ENCODE results near the gene FBLN5.

Gene FBLN5

GRCh38 chr14:91927800-91928199, 19.7 kb downstream of the FBLN5 start:
- no peaks in the 10 kb centered on the region for H3K9me3 ChIP-seq (ENCODE audit: control insufficient read depth, low read length)
- H3K4me3 ChIP-seq (ENCODE audit: insufficient read depth, low read depth, low read length): no peak overlapping the region
- H3K27ac ChIP-seq (ENCODE audit: insufficient read depth, low read depth, low read length, poor library complexity, severe bottlenecking): no peak overlapping the region
- no peaks in the 10 kb centered on the region for H3K27me3 ChIP-seq (ENCODE audit: control insufficient read depth, insufficient read depth, low read length, poor library complexity, severe bottlenecking)
- 94 to 95% methylated on average over 4 to 5 of the region's 5 CpGs for WGBS, 2 experiments
- no peaks in the 10 kb centered on the region for H3K4me1 ChIP-seq (ENCODE audit: control insufficient read depth, insufficient read depth, low read length)
- no peaks in the 10 kb centered on the region for H3K36me3 ChIP-seq (ENCODE audit: control insufficient read depth, insufficient read depth, low read length)

DNA sequence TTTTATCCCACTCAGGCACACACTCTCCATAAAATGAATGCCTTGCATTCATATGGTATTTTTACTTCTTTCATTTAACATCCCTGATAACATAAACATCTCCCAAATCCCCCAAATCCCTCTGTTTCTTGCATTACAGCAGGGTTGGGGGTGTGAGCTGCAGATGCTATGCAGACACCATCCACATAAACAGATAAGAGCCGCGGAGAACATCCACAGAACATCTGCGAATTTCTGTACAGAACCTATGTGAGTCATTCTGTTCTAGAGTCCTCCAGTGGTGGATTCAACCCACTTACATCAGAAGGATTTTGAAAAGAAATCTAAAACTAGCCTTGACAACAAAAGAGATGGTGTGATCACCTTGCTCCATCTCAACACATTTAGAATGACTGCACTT, 20.3 kb downstream of the FBLN5 start:
- WGBS, 2 experiments: 95 to 96% methylated on average over 3 of the region's 3 CpGs
- no peaks in the 10 kb centered on the region for H3K27me3 ChIP-seq (ENCODE audit: control insufficient read depth, insufficient read depth, low read length, poor library complexity, severe bottlenecking)
- no peaks in the 10 kb centered on the region for H3K9me3 ChIP-seq (ENCODE audit: control insufficient read depth, low read length)
- H3K4me3 ChIP-seq (ENCODE audit: insufficient read depth, low read depth, low read length): no peak overlapping the region
- H3K4me1 ChIP-seq (ENCODE audit: control insufficient read depth, insufficient read depth, low read length): no peaks in the 10 kb centered on the region
- no peak overlapping the region for H3K27ac ChIP-seq (ENCODE audit: insufficient read depth, low read depth, low read length, poor library complexity, severe bottlenecking)
- H3K36me3 ChIP-seq (ENCODE audit: control insufficient read depth, insufficient read depth, low read length): no peaks in the 10 kb centered on the region

- Histone ChIP-seq H3K36me3 (ENCODE audit: control insufficient read depth, insufficient read depth, low read length) (no peaks in the 10 kb centered on the region), H3K4me1 (ENCODE audit: control insufficient read depth, insufficient read depth, low read length) (no peaks in the 10 kb centered on the region), H3K4me3 (ENCODE audit: insufficient read depth, low read depth, low read length) (no peak overlapping the region), H3K27me3 (ENCODE audit: control insufficient read depth, insufficient read depth, low read length, poor library complexity, severe bottlenecking) (no peaks in the 10 kb centered on the region), H3K9me3 (ENCODE audit: control insufficient read depth, low read length) (no peaks in the 10 kb centered on the region), H3K27ac (ENCODE audit: insufficient read depth, low read depth, low read length, poor library complexity, severe bottlenecking) (no peak overlapping the region)
- WGBS, 2 experiments: 92% methylated on average over 17 of the region's 17 CpGs
These were observed 21.2 kb downstream of the FBLN5 start for GRCh38 chr14:91926131-91926890.

DNA sequence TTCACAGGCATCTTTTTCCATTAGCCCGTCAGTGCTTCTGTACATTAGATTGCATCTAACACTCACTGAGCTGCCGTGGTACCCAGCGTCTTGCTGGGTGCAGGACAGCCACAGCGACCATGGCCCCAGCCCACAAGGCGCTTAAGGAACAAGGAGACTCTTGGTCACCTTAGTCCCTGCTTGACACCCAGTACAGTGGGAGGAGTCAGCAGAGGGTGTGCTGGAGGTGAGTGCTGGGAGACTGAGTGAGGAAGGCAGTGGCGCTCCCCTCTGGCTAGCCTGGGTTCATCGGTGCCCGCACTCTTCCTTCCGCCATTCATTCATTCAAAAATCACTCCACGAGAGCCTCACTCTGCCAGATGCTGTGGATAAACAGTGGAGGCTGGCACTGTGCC, 21.8 kb downstream of the FBLN5 start:
- Histone ChIP-seq H3K4me1 (ENCODE audit: control insufficient read depth, insufficient read depth, low read length) (no peaks in the 10 kb centered on the region), H3K4me3 (ENCODE audit: insufficient read depth, low read depth, low read length) (no peak overlapping the region), H3K9me3 (ENCODE audit: control insufficient read depth, low read length) (no peaks in the 10 kb centered on the region), H3K36me3 (ENCODE audit: control insufficient read depth, insufficient read depth, low read length) (no peaks in the 10 kb centered on the region), H3K27me3 (ENCODE audit: control insufficient read depth, insufficient read depth, low read length, poor library complexity, severe bottlenecking) (no peaks in the 10 kb centered on the region), H3K27ac (ENCODE audit: insufficient read depth, low read depth, low read length, poor library complexity, severe bottlenecking) (no peak overlapping the region)
- WGBS, 2 experiments: 94 to 95% methylated on average over 10 of the region's 10 CpGs

GRCh38 chr14:91925001-91925726, 22.3 kb downstream of the FBLN5 start:
- Histone ChIP-seq H3K4me3 (ENCODE audit: insufficient read depth, low read depth, low read length) (no peak overlapping the region), H3K9me3 (ENCODE audit: control insufficient read depth, low read length) (no peaks in the 10 kb centered on the region), H3K27ac (ENCODE audit: insufficient read depth, low read depth, low read length, poor library complexity, severe bottlenecking) (no peak overlapping the region), H3K27me3 (ENCODE audit: control insufficient read depth, insufficient read depth, low read length, poor library complexity, severe bottlenecking) (no peaks in the 10 kb centered on the region), H3K36me3 (ENCODE audit: control insufficient read depth, insufficient read depth, low read length) (no peaks in the 10 kb centered on the region), H3K4me1 (ENCODE audit: control insufficient read depth, insufficient read depth, low read length) (no peaks in the 10 kb centered on the region)
- WGBS, 2 experiments: 84 to 85% methylated on average over 13 of the region's 13 CpGs

- Histone ChIP-seq H3K36me3 (ENCODE audit: control insufficient read depth, insufficient read depth, low read length) (no peaks in the 10 kb centered on the region), H3K27ac (ENCODE audit: insufficient read depth, low read depth, low read length, poor library complexity, severe bottlenecking) (no peak overlapping the region), H3K4me1 (ENCODE audit: control insufficient read depth, insufficient read depth, low read length) (no peaks in the 10 kb centered on the region), H3K4me3 (ENCODE audit: insufficient read depth, low read depth, low read length) (no peak overlapping the region), H3K27me3 (ENCODE audit: control insufficient read depth, insufficient read depth, low read length, poor library complexity, severe bottlenecking) (no peaks in the 10 kb centered on the region), H3K9me3 (ENCODE audit: control insufficient read depth, low read length) (no peaks in the 10 kb centered on the region)
- 85 to 93% methylated on average over 3 of the region's 3 CpGs for WGBS, 2 experiments
These were observed 27.0 kb downstream of the FBLN5 start for GRCh38 chr14:91920526-91920925.

GRCh38 chr14:91919814-91920213, 27.7 kb downstream of the FBLN5 start:
- H3K4me1 ChIP-seq (ENCODE audit: control insufficient read depth, insufficient read depth, low read length): no peaks in the 10 kb centered on the region
- H3K27me3 ChIP-seq (ENCODE audit: control insufficient read depth, insufficient read depth, low read length, poor library complexity, severe bottlenecking): no peaks in the 10 kb centered on the region
- H3K4me3 ChIP-seq (ENCODE audit: insufficient read depth, low read depth, low read length): no peak overlapping the region
- no peak overlapping the region for H3K27ac ChIP-seq (ENCODE audit: insufficient read depth, low read depth, low read length, poor library complexity, severe bottlenecking)
- no peaks in the 10 kb centered on the region for H3K36me3 ChIP-seq (ENCODE audit: control insufficient read depth, insufficient read depth, low read length)
- WGBS, 2 experiments: 76 to 78% methylated on average over 4 of the region's 4 CpGs
- no peaks in the 10 kb centered on the region for H3K9me3 ChIP-seq (ENCODE audit: control insufficient read depth, low read length)

GRCh38 chr14:91918186-91918883, 29.2 kb downstream of the FBLN5 start:
- no peaks in the 10 kb centered on the region for H3K4me1 ChIP-seq (ENCODE audit: control insufficient read depth, insufficient read depth, low read length)
- no peaks in the 10 kb centered on the region for H3K27me3 ChIP-seq (ENCODE audit: control insufficient read depth, insufficient read depth, low read length, poor library complexity, severe bottlenecking)
- no peak overlapping the region for H3K4me3 ChIP-seq (ENCODE audit: insufficient read depth, low read depth, low read length)
- WGBS, 2 experiments: 91 to 94% methylated on average over 5 of the region's 5 CpGs
- H3K27ac ChIP-seq (ENCODE audit: insufficient read depth, low read depth, low read length, poor library complexity, severe bottlenecking): no peak overlapping the region
- H3K9me3 ChIP-seq (ENCODE audit: control insufficient read depth, low read length): no peaks in the 10 kb centered on the region
- H3K36me3 ChIP-seq (ENCODE audit: control insufficient read depth, insufficient read depth, low read length): no peaks in the 10 kb centered on the region

GRCh38 chr14:91912035-91912434, 35.5 kb downstream of the FBLN5 start:
- Histone ChIP-seq H3K27me3 (ENCODE audit: control insufficient read depth, insufficient read depth, low read length, poor library complexity, severe bottlenecking) (no peaks in the 10 kb centered on the region), H3K4me1 (ENCODE audit: control insufficient read depth, insufficient read depth, low read length) (no peaks in the 10 kb centered on the region), H3K36me3 (ENCODE audit: control insufficient read depth, insufficient read depth, low read length) (no peaks in the 10 kb centered on the region), H3K4me3 (ENCODE audit: insufficient read depth, low read depth, low read length) (no peak overlapping the region), H3K27ac (ENCODE audit: insufficient read depth, low read depth, low read length, poor library complexity, severe bottlenecking) (no peak overlapping the region), H3K9me3 (ENCODE audit: control insufficient read depth, low read length) (no peaks in the 10 kb centered on the region)
- WGBS, 2 experiments: 76% methylated on average over 5 of the region's 5 CpGs

DNA sequence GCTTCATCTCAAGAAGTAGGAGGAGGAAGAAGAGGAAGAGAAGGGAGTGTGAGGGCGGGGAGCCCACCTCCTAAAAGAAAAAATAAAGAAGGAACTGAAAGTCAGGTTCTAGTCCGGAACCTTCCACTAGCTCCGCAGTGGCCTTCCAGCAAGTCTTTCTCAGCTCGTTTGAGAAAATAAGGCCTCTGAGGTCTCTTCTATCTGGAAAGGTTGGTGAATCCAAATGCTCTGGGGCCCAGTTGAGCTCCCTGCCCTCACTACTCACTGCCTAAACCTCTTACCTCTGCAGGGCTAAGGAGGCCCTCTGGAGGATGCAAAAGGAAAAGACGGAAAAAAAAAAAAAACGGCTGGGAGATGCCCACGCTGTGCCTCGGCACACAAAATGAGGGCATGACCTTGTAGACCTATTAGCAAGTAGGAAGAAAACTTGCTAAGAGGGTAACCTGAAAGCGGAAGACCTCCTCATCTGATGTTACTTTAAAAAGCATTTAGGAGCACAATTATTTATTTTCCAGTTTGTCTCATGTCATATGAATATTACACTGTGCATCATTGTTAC, 35.9 kb downstream of the FBLN5 start:
- Histone ChIP-seq H3K4me1 (ENCODE audit: control insufficient read depth, insufficient read depth, low read length) (no peaks in the 10 kb centered on the region), H3K4me3 (ENCODE audit: insufficient read depth, low read depth, low read length) (no peak overlapping the region), H3K27me3 (ENCODE audit: control insufficient read depth, insufficient read depth, low read length, poor library complexity, severe bottlenecking) (no peaks in the 10 kb centered on the region), H3K36me3 (ENCODE audit: control insufficient read depth, insufficient read depth, low read length) (no peaks in the 10 kb centered on the region), H3K9me3 (ENCODE audit: control insufficient read depth, low read length) (no peaks in the 10 kb centered on the region), H3K27ac (ENCODE audit: insufficient read depth, low read depth, low read length, poor library complexity, severe bottlenecking) (no peak overlapping the region)
- 44 to 46% methylated on average over 9 of the region's 9 CpGs for WGBS, 2 experiments

Data from ectodermal cell (in vitro differentiated cells).